PFSK-1 (cell line): ENCODE measurements around the gene GPR83.

Experiments used
- FOXP2 ChIP-seq: optimal IDR thresholded peaks from 2 replicates; pipeline ENCODE3; 2011; ENCODE audit warnings: borderline replicate concordance, control low read depth, inconsistent platforms; ENCODE audit not compliant: insufficient read depth; ENCODE audit errors: extremely low read length, extremely low read depth
- POLR2AphosphoS5 ChIP-seq: IDR thresholded peaks from 2 replicates; pipeline ENCODE4 v1.6.1; 2012; ENCODE audit warnings: low read depth, mild to moderate bottlenecking, control low read depth, low read length, moderate library complexity
- SIN3A ChIP-seq: IDR thresholded peaks from 2 replicates; pipeline ENCODE4 v1.6.1; 2012; ENCODE audit warnings: mild to moderate bottlenecking, low read length, moderate library complexity, borderline replicate concordance; ENCODE audit not compliant: insufficient read depth
- TAF1 ChIP-seq: IDR thresholded peaks from 2 replicates; pipeline ENCODE4 v1.6.1; 2012; ENCODE audit warnings: low read length, control low read depth, borderline replicate concordance; ENCODE audit not compliant: insufficient read depth
- TF ChIP-seq, protein P1 (sequence below), 2 experiments: IDR thresholded peaks; 2 replicates each; pipeline versions ENCODE4 v1.6.1 to v1.8.0; 2011 to 2012; ENCODE audit warnings: low read depth in 2 of 2, low read length in 2 of 2, control low read depth in 1 of 2, inconsistent platforms in 1 of 2, mild to moderate bottlenecking in 1 of 2, moderate library complexity in 1 of 2; ENCODE audit not compliant: insufficient read depth in 1 of 2

DNA sequence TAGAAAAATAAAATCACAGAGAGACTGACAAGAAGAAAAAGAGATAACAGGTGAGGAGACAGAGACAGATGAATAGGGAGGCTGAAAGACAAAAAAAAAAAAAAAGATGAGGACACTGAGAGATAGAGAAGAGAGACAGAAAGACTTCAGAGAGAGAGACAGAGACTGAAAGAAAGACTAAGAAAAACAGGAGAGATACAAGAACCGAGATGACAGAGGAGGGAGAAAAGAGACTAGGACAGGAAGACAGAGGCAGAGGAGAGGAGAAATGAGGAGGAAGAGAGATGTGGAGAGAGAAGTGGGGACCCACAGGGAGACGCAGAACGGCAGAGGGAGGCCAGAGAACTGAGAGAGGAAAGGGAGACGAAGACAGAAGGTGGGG, 771 bp downstream of the GPR83 start:
- TF ChIP-seq POLR2AphosphoS5 (no peak), TAF1 (no peak), SIN3A (no peak), FOXP2 (no peak)
- TF ChIP-seq, protein P1, sequence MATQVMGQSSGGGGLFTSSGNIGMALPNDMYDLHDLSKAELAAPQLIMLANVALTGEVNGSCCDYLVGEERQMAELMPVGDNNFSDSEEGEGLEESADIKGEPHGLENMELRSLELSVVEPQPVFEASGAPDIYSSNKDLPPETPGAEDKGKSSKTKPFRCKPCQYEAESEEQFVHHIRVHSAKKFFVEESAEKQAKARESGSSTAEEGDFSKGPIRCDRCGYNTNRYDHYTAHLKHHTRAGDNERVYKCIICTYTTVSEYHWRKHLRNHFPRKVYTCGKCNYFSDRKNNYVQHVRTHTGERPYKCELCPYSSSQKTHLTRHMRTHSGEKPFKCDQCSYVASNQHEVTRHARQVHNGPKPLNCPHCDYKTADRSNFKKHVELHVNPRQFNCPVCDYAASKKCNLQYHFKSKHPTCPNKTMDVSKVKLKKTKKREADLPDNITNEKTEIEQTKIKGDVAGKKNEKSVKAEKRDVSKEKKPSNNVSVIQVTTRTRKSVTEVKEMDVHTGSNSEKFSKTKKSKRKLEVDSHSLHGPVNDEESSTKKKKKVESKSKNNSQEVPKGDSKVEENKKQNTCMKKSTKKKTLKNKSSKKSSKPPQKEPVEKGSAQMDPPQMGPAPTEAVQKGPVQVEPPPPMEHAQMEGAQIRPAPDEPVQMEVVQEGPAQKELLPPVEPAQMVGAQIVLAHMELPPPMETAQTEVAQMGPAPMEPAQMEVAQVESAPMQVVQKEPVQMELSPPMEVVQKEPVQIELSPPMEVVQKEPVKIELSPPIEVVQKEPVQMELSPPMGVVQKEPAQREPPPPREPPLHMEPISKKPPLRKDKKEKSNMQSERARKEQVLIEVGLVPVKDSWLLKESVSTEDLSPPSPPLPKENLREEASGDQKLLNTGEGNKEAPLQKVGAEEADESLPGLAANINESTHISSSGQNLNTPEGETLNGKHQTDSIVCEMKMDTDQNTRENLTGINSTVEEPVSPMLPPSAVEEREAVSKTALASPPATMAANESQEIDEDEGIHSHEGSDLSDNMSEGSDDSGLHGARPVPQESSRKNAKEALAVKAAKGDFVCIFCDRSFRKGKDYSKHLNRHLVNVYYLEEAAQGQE (IDR thresholded peaks at IDR 0.05; ENCODE audit: insufficient read depth in 1 of 2, low read depth in 2 of 2, low read length in 2 of 2) = no peak
